K562 (cell line): ENCODE data around the gene NEURL1. TPM values are rescaled to one million over a fixed set of nuclear protein-coding genes. Genes with fewer than 3 reads are reported as not detected.

Source experiments
- ATAC-seq: fragments of 200-7000 bp; cut with Tn5 transposase; 3 replicates; pipeline ENCODE4 v1.9.1; 2020; ENCODE audit warnings: moderate library complexity
- BruUV-seq: library from RNA; stranded (reverse); fragments of 400-500 nt; replicated peaks from 2 replicates; lab custom pipeline; 2021; lab: Mats Ljungman, UMichigan
- CTCF ChIA-PET: fragments of 300-600 bp; formaldehyde crosslinking; extraction: SDS; loops from one replicate; lab custom pipeline; 2021; ENCODE audit warnings: low intra/inter-chr PET ratio; lab: Yijun Ruan, JAX
- POLR2A ChIA-PET: fragments of 300-600, 350-650 bp; sonication (Branson Sonifier 250); formaldehyde crosslinking; extraction: SDS; loops from one replicate; lab custom pipeline; 2021; ENCODE audit warnings: antibody characterized with exemption, inconsistent platforms; lab: Yijun Ruan, JAX
- DNase-seq, 4 experiments: peaks; one replicate each; pipeline versions ENCODE4 v3.0.0 to v3.0.0-alpha.2; 2011 to 2018; ENCODE audit warnings: low spot score in 3 of 4, mixed read lengths in 3 of 4; ENCODE audit errors: extremely low read depth in 1 of 4
- FAIRE-seq: peaks from 2 replicates; lab custom pipeline; 2011; peaks lifted over from hg19 to GRCh38; lab: Jason Lieb, UNC
- H2AFZ ChIP-seq: 2 replicates; pipeline ENCODE4 v1.6.0; 2011; ENCODE audit warnings: low read depth, low read length, control low read depth, inconsistent platforms
- H3K27ac ChIP-seq: fragments of 200-600 bp; 3 replicates; pipeline ENCODE4 v1.8.0; 2011; ENCODE audit warnings: low read depth, mild to moderate bottlenecking, control low read depth, inconsistent platforms, low read length, moderate library complexity, mixed read lengths; ENCODE audit errors: extremely low read depth
- H3K27me3 ChIP-seq, 2 experiments: fragments of 300-600 bp in 1 of 2; 2 replicates in 1 of 2; 3 replicates in 1 of 2; pipeline versions ENCODE4 v1.6.0 to v1.8.0; 2011; ENCODE audit warnings: inconsistent platforms in 2 of 2, low read length in 2 of 2, mild to moderate bottlenecking in 1 of 2, mixed read lengths in 1 of 2, moderate library complexity in 1 of 2; ENCODE audit not compliant: control insufficient read depth in 2 of 2, insufficient read depth in 2 of 2
- H3K36me3 ChIP-seq: fragments of 300-600 bp; 3 replicates; pipeline ENCODE4 v1.8.0; 2011; ENCODE audit warnings: mild to moderate bottlenecking, low read length, inconsistent platforms; ENCODE audit not compliant: control insufficient read depth, insufficient read depth
- H3K4me1 ChIP-seq, 2 experiments: fragments of 200-600 bp in 1 of 2; replicated peaks in 1 of 2; 2 replicates in 1 of 2; 3 replicates in 1 of 2; pipeline versions ENCODE4 v1.5.1 to v1.8.0; 2011; ENCODE audit warnings: inconsistent platforms in 2 of 2, low read length in 2 of 2, mild to moderate bottlenecking in 1 of 2, mixed read lengths in 1 of 2, moderate library complexity in 1 of 2; ENCODE audit not compliant: control insufficient read depth in 2 of 2, insufficient read depth in 2 of 2
- H3K4me2 ChIP-seq: 2 replicates; pipeline ENCODE4 v1.6.1; 2011; ENCODE audit warnings: low read length, control low read depth, inconsistent platforms, mixed read lengths; ENCODE audit not compliant: insufficient read depth
- H3K4me3 ChIP-seq: fragments of 200-600 bp; sonication (generic), shearing (Covaris generic); 2 replicates; pipeline ENCODE4 v1.5.1; 2016; ENCODE audit warnings: control low read depth, inconsistent platforms
- H3K79me2 ChIP-seq: fragments of 200-600 bp; 3 replicates; pipeline ENCODE4 v1.8.0; 2011; ENCODE audit warnings: low read length, inconsistent platforms; ENCODE audit not compliant: control insufficient read depth, insufficient read depth
- H3K9ac ChIP-seq, 2 experiments: 2 replicates each; pipeline versions ENCODE4 v1.6.0 to v1.6.1; 2011; ENCODE audit warnings: low read depth in 2 of 2, low read length in 2 of 2, control low read depth in 1 of 2, inconsistent platforms in 1 of 2, mild to moderate bottlenecking in 1 of 2, mixed read lengths in 1 of 2; ENCODE audit not compliant: insufficient read depth in 1 of 2
- H3K9me1 ChIP-seq: one replicate; pipeline ENCODE4 v1.6.0; 2011; ENCODE audit warnings: inconsistent platforms, mild to moderate bottlenecking, low read length, moderate library complexity; ENCODE audit not compliant: control insufficient read depth, insufficient read depth
- H3K9me3 ChIP-seq: replicated peaks from 2 replicates; pipeline ENCODE4 v1.5.1; 2011; ENCODE audit warnings: low read depth, low read length, inconsistent platforms; ENCODE audit not compliant: control insufficient read depth, insufficient read depth
- H4K20me1 ChIP-seq: replicated peaks from 2 replicates; pipeline ENCODE4 v1.6.1; 2011; ENCODE audit warnings: low read length, inconsistent platforms, mixed read lengths; ENCODE audit not compliant: control insufficient read depth, insufficient read depth
- BRF2 ChIP-seq: IDR thresholded peaks from 3 replicates; pipeline ENCODE4 v1.6.1; 2011; ENCODE audit warnings: borderline replicate concordance, mild to moderate bottlenecking; ENCODE audit not compliant: insufficient read length, insufficient read depth
- CHAMP1 ChIP-seq: fragments of 450-650 bp; IDR thresholded peaks from 2 replicates; pipeline ENCODE4 v1.6.1; 2016; ENCODE audit warnings: mild to moderate bottlenecking
- MEF2A ChIP-seq: IDR thresholded peaks from 2 replicates; pipeline ENCODE4 v1.6.1; 2011; ENCODE audit warnings: low read depth, mild to moderate bottlenecking, low read length, moderate library complexity; ENCODE audit not compliant: control insufficient read depth
- MIER1 ChIP-seq: fragments of 450-650 bp; IDR thresholded peaks from 2 replicates; pipeline ENCODE4 v1.6.1; 2016; ENCODE audit warnings: antibody characterized with exemption, mild to moderate bottlenecking, low read depth
- NUFIP1 ChIP-seq: fragments of 450-650 bp; IDR thresholded peaks from 2 replicates; pipeline ENCODE4 v1.6.1; 2018; ENCODE audit not compliant: partially characterized antibody
- PCBP1 ChIP-seq: fragments of 200-400 bp; formaldehyde crosslinking; IDR thresholded peaks from 2 replicates; pipeline ENCODE4 v1.6.1; 2018; ENCODE audit warnings: mild to moderate bottlenecking, low read depth, low read length; ENCODE audit not compliant: poor library complexity, severe bottlenecking
- PTTG1 ChIP-seq: fragments of 450-650 bp; IDR thresholded peaks from 2 replicates; pipeline ENCODE4 v1.6.1; 2016; ENCODE audit warnings: low read depth, mild to moderate bottlenecking, missing genetic modification characterization, missing compliant biosample characterization
- SIN3A ChIP-seq, 2 experiments: fragments of 150-350 bp in 1 of 2; IDR thresholded peaks; 2 replicates each; pipeline ENCODE4 v1.6.1; 2011 to 2016; ENCODE audit warnings: borderline replicate concordance in 2 of 2, low read depth in 2 of 2, low read length in 2 of 2, mild to moderate bottlenecking in 2 of 2, moderate library complexity in 2 of 2; ENCODE audit not compliant: control insufficient read depth in 1 of 2
- SNRNP70 ChIP-seq: fragments of 200-400 bp; formaldehyde crosslinking; optimal IDR thresholded peaks from 2 replicates; pipeline ENCODE3; 2017; ENCODE audit warnings: low read depth, low read length
- SREBF2 ChIP-seq: sonication (generic); formaldehyde crosslinking; IDR thresholded peaks from 2 replicates; pipeline ENCODE4 v1.4.0; 2020; ENCODE audit warnings: mild to moderate bottlenecking, missing genetic modification reagents
- SRF ChIP-seq, 2 experiments: fragments of 250-450, 450-650 bp in 1 of 2; sonication (Bioruptor Pico) in 1 of 2; sonication (generic) in 1 of 2; formaldehyde crosslinking; IDR thresholded peaks; 2 replicates each; pipeline versions ENCODE4 v1.5.0 to v1.5.1; 2020 to 2022; ENCODE audit warnings: mild to moderate bottlenecking in 1 of 2, missing genetic modification reagents in 1 of 2
- TCF7L2 ChIP-seq: fragments of 150-350 bp; IDR thresholded peaks from 2 replicates; pipeline ENCODE4 v1.6.1; 2016; ENCODE audit warnings: low read depth, mild to moderate bottlenecking, low read length, moderate library complexity
- TOE1 ChIP-seq, 2 experiments: fragments of 450-650 bp in 1 of 2; sonication (generic) in 1 of 2; formaldehyde crosslinking in 1 of 2; IDR thresholded peaks; 2 replicates each; pipeline versions ENCODE4 v1.7.1 to v1.8.0; 2016 to 2022; ENCODE audit warnings: borderline replicate concordance in 2 of 2, mild to moderate bottlenecking in 2 of 2, antibody characterized with exemption in 1 of 2, inconsistent platforms in 1 of 2, low read depth in 1 of 2, missing genetic modification reagents in 1 of 2, moderate library complexity in 1 of 2
- ZBTB8A ChIP-seq: fragments of 450-650 bp; IDR thresholded peaks from 2 replicates; pipeline ENCODE4 v1.6.1; 2018; ENCODE audit warnings: mild to moderate bottlenecking, moderate library complexity; ENCODE audit not compliant: partially characterized antibody
- ZNF134 ChIP-seq: fragments of 250-450 bp; sonication (Bioruptor Pico); conservative IDR thresholded peaks from 2 replicates; pipeline ENCODE4 v1.4.0; 2020
- ZNF212 ChIP-seq: fragments of 450-650 bp; formaldehyde crosslinking; IDR thresholded peaks from 2 replicates; pipeline ENCODE4 v1.4.0; 2020; ENCODE audit warnings: mild to moderate bottlenecking
- ZNF280A ChIP-seq: fragments of 450-650 bp; IDR thresholded peaks from 2 replicates; pipeline ENCODE4 v1.6.1; 2018; ENCODE audit warnings: mild to moderate bottlenecking, low read depth; ENCODE audit not compliant: partially characterized antibody
- ZNF586 ChIP-seq: fragments of 450-650 bp; formaldehyde crosslinking; conservative IDR thresholded peaks from 2 replicates; pipeline ENCODE4 v1.4.0; 2020; ENCODE audit warnings: mild to moderate bottlenecking, moderate library complexity
- WGBS: fragments of 100-300 bp; shearing (Covaris generic); methylation state at CpG from one replicate; pipeline ENCODE4 v1.1.6; 2016; ENCODE audit warnings: low coverage, mixed read lengths; ENCODE audit not compliant: insufficient coverage; ENCODE audit errors: missing lambda C conversion rate; 5-methylcytosine and 5-hydroxymethylcytosine counted together
- in situ Hi-C: fragments of 300-500 bp; cut with MboI; formaldehyde crosslinking; loops from 4 replicates; pipeline ENCODE4 v1.15.0; 2018; ENCODE audit warnings: inconsistent platforms, mixed read lengths
- intact Hi-C: fragments of 100-400 bp; cut with micrococcal nuclease; formaldehyde crosslinking; loops from 2 replicates; pipeline ENCODE4 v1.14.2; 2022
- polyA plus RNA-seq, 8 experiments: library from polyadenylated mRNA; depleted of rRNA in 4 of 8; stranded (reverse) in 5 of 8; unstranded in 3 of 8; fragments of >200 nt; fragmentation: Nextera tagmentation in 2 of 8; fragmentation: Illumina TruSeq in 1 of 8; extraction: Ambion mirVana in 2 of 8; extraction: Trizol in 1 of 8; gene quantifications; 2 replicates each; pipeline versions ENCODE4 v1.2.1 to v1.2.3, GENCODE V29; 2011 to 2014; ENCODE audit warnings: inconsistent platforms in 1 of 8, missing spikeins in 1 of 8
- total RNA-seq, 7 experiments: library from RNA; depleted of rRNA in 6 of 7; stranded (reverse); fragments of >200 nt in 6 of 7; fragmentation: Illumina TruSeq in 2 of 7; extraction: Trizol in 2 of 7; gene quantifications; 2 replicates each; pipeline versions ENCODE4 v1.2.1 to v1.2.3, GENCODE V29; 2011 to 2021; ENCODE audit warnings: low replicate concordance in 1 of 7

Gene NEURL1
- total and polyA plus RNA-seq, 9 of the 15 experiments (the other 6 are each of a cell fraction or from before 2014, with no cell fraction given), result 0.01 to 0.45 (median 0.16) TPM; not detected in 5

- Histone ChIP-seq H4K20me1 (no peaks in the 10 kb centered on the region), H3K36me3 (no peaks in the 10 kb centered on the region), H2AFZ (no peak overlapping the region), H3K27me3 (no peaks in the 10 kb centered on the region), H3K4me2 (no peak overlapping the region), H3K4me3 (no peak overlapping the region), H3K4me1 (peaks cover 0 to 18% of the 10 kb centered on the region in 2 experiments; a peak in 3 of 5 replicates), H3K79me2 (no peaks in the 10 kb centered on the region; the same call in 2 of the 3 replicates), H3K9me1 (no peaks in the 10 kb centered on the region), H3K9ac (no peak overlapping the region), H3K27ac (no peak overlapping the region), H3K9me3 (no peaks in the 10 kb centered on the region)
- intact Hi-C loops, result no loop called here
- DNase-seq (no peak), ATAC-seq (no peak), FAIRE-seq (no peak)
- ChIA-PET CTCF (no interaction called here), POLR2A (no interaction called here)
- WGBS, result 33% methylated on average over 3 of the region's 4 CpGs
- BruUV-seq, result no TSS peak
- in situ Hi-C loops, result no loop called here
- TF ChIP-seq ZNF134 (CRISPR knock-in tag), result no peak
- no peak for TF ChIP-seq ZNF212
- no peak for TF ChIP-seq NUFIP1
- no peak for TF ChIP-seq ZNF280A
- TF ChIP-seq BRF2, result no peak
- no peak for TF ChIP-seq TCF7L2
- TF ChIP-seq SNRNP70, result no peak
- TF ChIP-seq ZBTB8A, result no peak
- no peak for TF ChIP-seq MIER1
- no peak for TF ChIP-seq PCBP1
- no peak for TF ChIP-seq TOE1 (IDR thresholded peaks at IDR 0.05; ENCODE audit: borderline replicate concordance)
- no peak for TF ChIP-seq TOE1 (CRISPR knock-in tag; IDR thresholded peaks at IDR 0.05; ENCODE audit: borderline replicate concordance, low read depth)
- TF ChIP-seq SRF (CRISPR knock-in tag; IDR thresholded peaks at IDR 0.05), result no peak
- no peak for TF ChIP-seq MEF2A
- no peak for TF ChIP-seq ZNF586 (CRISPR knock-in tag)
- TF ChIP-seq SREBF2 (CRISPR knock-in tag), result no peak
- no peak for TF ChIP-seq PTTG1
- no peak for TF ChIP-seq SIN3A (IDR thresholded peaks at IDR 0.05; ENCODE audit: borderline replicate concordance in 2 of 2, control insufficient read depth in 1 of 2, low read depth in 2 of 2, low read length in 2 of 2)
- no peak for TF ChIP-seq CHAMP1
Observed at GRCh38 chr10:103641326-103641725, 147.8 kb downstream of the NEURL1 start.
